SK-N-SH (cell line): ENCODE data around the gene VWA3A. TPM values are rescaled to one million over a fixed set of nuclear protein-coding genes. Genes with fewer than 3 reads are reported as not detected.

Source experiments
- CTCF ChIA-PET: fragments of 300-600, 350-600 bp; formaldehyde crosslinking; extraction: SDS; loops from one replicate; lab custom pipeline; 2021; lab: Yijun Ruan, JAX
- POLR2A ChIA-PET: fragments of 350-600 bp; sonication (Branson Sonifier 250); formaldehyde crosslinking; extraction: SDS; loops from one replicate; lab custom pipeline; 2020; ENCODE audit warnings: antibody characterized with exemption, inconsistent platforms; lab: Yijun Ruan, JAX
- DNase-seq: peaks from one replicate; pipeline ENCODE4 v3.0.0; 2012
- H2AFZ ChIP-seq: fragments of 200-600 bp; sonication (generic); 2 replicates; pipeline ENCODE4 v1.8.1; 2016; ENCODE audit warnings: antibody characterized with exemption, mild to moderate bottlenecking, low read depth
- H3F3A ChIP-seq: fragments of 200-600 bp; sonication (generic); replicated peaks from 2 replicates; pipeline ENCODE3; 2016; ENCODE audit warnings: antibody characterized with exemption, mild to moderate bottlenecking; ENCODE audit not compliant: insufficient read depth
- H3K27ac ChIP-seq, 2 experiments: fragments of 200-500 bp in 1 of 2; fragments of 200-600 bp in 1 of 2; sonication (Bioruptor generic) in 1 of 2; sonication (generic), shearing (Covaris generic) in 1 of 2; 2 replicates each; pipeline versions ENCODE4 v1.5.1 to v1.6.1; 2014 to 2016; ENCODE audit warnings: low read depth in 2 of 2, inconsistent platforms in 1 of 2, low read length in 1 of 2, mild to moderate bottlenecking in 1 of 2, mixed read lengths in 1 of 2
- H3K27me3 ChIP-seq: fragments of 200-600 bp; sonication (generic), shearing (Covaris generic); 2 replicates; pipeline ENCODE4 v1.6.1; 2016; ENCODE audit warnings: mixed run types; ENCODE audit not compliant: insufficient read depth
- H3K36me3 ChIP-seq, 2 experiments: fragments of 200-500 bp in 1 of 2; fragments of 200-600 bp in 1 of 2; sonication (Bioruptor generic) in 1 of 2; sonication (generic) in 1 of 2; replicated peaks in 1 of 2; 2 replicates each; pipeline versions ENCODE3 to v1.5.1; 2014 to 2016; ENCODE audit warnings: low read length in 1 of 2, mild to moderate bottlenecking in 1 of 2; ENCODE audit not compliant: insufficient read depth in 2 of 2, control insufficient read depth in 1 of 2
- H3K4me1 ChIP-seq, 2 experiments: fragments of 200-500 bp in 1 of 2; fragments of 200-600 bp in 1 of 2; sonication (Bioruptor generic) in 1 of 2; sonication (generic), shearing (Covaris generic) in 1 of 2; 2 replicates each; pipeline versions ENCODE4 v1.5.1 to v1.6.1; 2014 to 2016; ENCODE audit warnings: low read depth in 1 of 2, low read length in 1 of 2, mixed run types in 1 of 2; ENCODE audit not compliant: insufficient read depth in 2 of 2, control insufficient read depth in 1 of 2
- H3K4me2 ChIP-seq: fragments of 200-600 bp; sonication (generic), shearing (Covaris generic); 2 replicates; pipeline ENCODE4 v1.6.1; 2017; ENCODE audit warnings: mixed run types
- H3K4me3 ChIP-seq, 2 experiments: fragments of 200-500 bp in 1 of 2; fragments of 200-600 bp in 1 of 2; sonication (Bioruptor generic) in 1 of 2; sonication (generic), shearing (Covaris generic) in 1 of 2; 2 replicates each; pipeline versions ENCODE4 v1.5.1 to v1.8.1; 2014 to 2016; ENCODE audit warnings: low read depth in 2 of 2, inconsistent platforms in 1 of 2, low read length in 1 of 2, mild to moderate bottlenecking in 1 of 2, mixed read lengths in 1 of 2, moderate library complexity in 1 of 2
- H3K79me2 ChIP-seq: fragments of 200-600 bp; sonication (generic); 2 replicates; pipeline ENCODE4 v1.8.1; 2017; ENCODE audit warnings: mild to moderate bottlenecking; ENCODE audit not compliant: insufficient read depth
- H3K9ac ChIP-seq: fragments of 200-600 bp; sonication (generic); 2 replicates; pipeline ENCODE4 v1.6.1; 2017; ENCODE audit warnings: mixed run types
- H3K9me2 ChIP-seq: fragments of 200-600 bp; sonication (generic); 2 replicates; pipeline ENCODE4 v1.6.1; 2017; ENCODE audit warnings: mixed run types
- H3K9me3 ChIP-seq: fragments of 200-600 bp; sonication (generic); 2 replicates; pipeline ENCODE4 v1.6.1; 2017; ENCODE audit warnings: mixed run types, mild to moderate bottlenecking, moderate library complexity
- H4K20me1 ChIP-seq: fragments of 200-600 bp; sonication (generic); 2 replicates; pipeline ENCODE4 v1.6.1; 2017; ENCODE audit warnings: mild to moderate bottlenecking, mixed run types; ENCODE audit not compliant: insufficient read depth
- EZH2phosphoT487 ChIP-seq: fragments of 200-600 bp; sonication (generic); IDR thresholded peaks from 2 replicates; pipeline ENCODE4 v1.6.1; 2017; ENCODE audit warnings: low read depth, mixed run types, mild to moderate bottlenecking, antibody characterized with exemption, moderate library complexity, borderline replicate concordance
- FOXJ3 ChIP-seq: sonication (generic); formaldehyde crosslinking; IDR thresholded peaks from 2 replicates; pipeline ENCODE4 v1.5.1; 2020; ENCODE audit warnings: mild to moderate bottlenecking, missing genetic modification reagents
- IRF3 ChIP-seq: fragments of 150-350 bp; IDR thresholded peaks from 2 replicates; pipeline ENCODE4 v1.6.1; 2016; ENCODE audit warnings: mild to moderate bottlenecking, low read depth, low read length
- MEF2A ChIP-seq: IDR thresholded peaks from 2 replicates; pipeline ENCODE4 v1.4.0; 2012; ENCODE audit warnings: low read depth, borderline replicate concordance
- NFIC ChIP-seq: IDR thresholded peaks from 2 replicates; pipeline ENCODE4 v1.4.0; 2012; ENCODE audit warnings: borderline replicate concordance
- PBX3 ChIP-seq: IDR thresholded peaks from 2 replicates; pipeline ENCODE4; 2012
- POLR2AphosphoS5 ChIP-seq: IDR thresholded peaks from 2 replicates; pipeline ENCODE4 v1.6.1; 2012; ENCODE audit warnings: low read depth, low read length
- RCOR1 ChIP-seq: fragments of 150-350 bp; IDR thresholded peaks from 2 replicates; pipeline ENCODE4 v1.6.1; 2017; ENCODE audit warnings: antibody characterized with exemption, low read length
- REST ChIP-seq: IDR thresholded peaks from 2 replicates; pipeline ENCODE4 v1.6.1; 2012; ENCODE audit warnings: mild to moderate bottlenecking, low read depth, low read length, moderate library complexity
- SIN3A ChIP-seq: IDR thresholded peaks from 2 replicates; pipeline ENCODE4 v1.6.1; 2012; ENCODE audit warnings: low read depth, mild to moderate bottlenecking, low read length, moderate library complexity, borderline replicate concordance
- ZBTB33 ChIP-seq: IDR thresholded peaks from 2 replicates; pipeline ENCODE4 v1.4.0; 2012; ENCODE audit warnings: low read depth, borderline replicate concordance
- WGBS: methylation state at CpG from one replicate; pipeline ENCODE4 v1.1.6; 2017; ENCODE audit warnings: low lambda C conversion rate; 5-methylcytosine and 5-hydroxymethylcytosine counted together
- polyA plus RNA-seq, 3 experiments: library from polyadenylated mRNA; depleted of rRNA; stranded (reverse); fragments of >200 nt; gene quantifications; 2 replicates each; pipeline ENCODE4 v1.2.3, GENCODE V29; 2012

VWA3A gene
- polyA plus RNA-seq, 1 of the 3 experiments (the other 2 are of a cell fraction), result not detected

- H2AFZ ChIP-seq, result no peak overlapping the region
- no peak overlapping the region for H3K27ac ChIP-seq
- H3K9me3 ChIP-seq, result no peaks in the 10 kb centered on the region
- no peaks in the 10 kb centered on the region for H3K9me2 ChIP-seq
- H3K4me1 ChIP-seq, result no peaks in the 10 kb centered on the region; a peak in 1 of 4 replicates
- WGBS, result 97% methylated on average over 1 of the region's 1 CpG
- no peak overlapping the region for H3K9ac ChIP-seq
- H4K20me1 ChIP-seq, result no peaks in the 10 kb centered on the region
- no peaks in the 10 kb centered on the region for H3F3A ChIP-seq
- CTCF ChIA-PET, result interaction anchor here (1.9 kb wide), 1 partner anchor 9 kb away, joined by 7 read pairs; no protein-coding TSS in a partner anchor
- H3K4me3 ChIP-seq, result no peak overlapping the region
- H3K27me3 ChIP-seq, result no peaks in the 10 kb centered on the region
- no peak for TF ChIP-seq FOXJ3 (CRISPR knock-in tag)
- no peak for TF ChIP-seq RCOR1
- TF ChIP-seq POLR2AphosphoS5, result no peak
- no peak for TF ChIP-seq MEF2A
- no peak for TF ChIP-seq IRF3
- no peak for TF ChIP-seq REST
- no peak for TF ChIP-seq ZBTB33
- TF ChIP-seq NFIC, result no peak
- TF ChIP-seq PBX3, result no peak
- TF ChIP-seq EZH2phosphoT487, result no peak
- no peak for TF ChIP-seq SIN3A
- no peaks in the 10 kb centered on the region for H3K79me2 ChIP-seq
- no peak overlapping the region for H3K4me2 ChIP-seq
- peaks cover 4 to 24% of the 10 kb centered on the region in 2 experiments for H3K36me3 ChIP-seq
- POLR2A ChIA-PET, result no interaction called here
- DNase-seq, result no peak
These were observed 5.9 kb upstream of the VWA3A start for GRCh38 chr16:22086440-22086839.
